GM18951 (cell line): ENCODE measurements around the gene ANKLE2.
A peak's percentile ranks its signal among the peaks of the same experiment; 100 is the strongest.
"Not testable (repeated sequence)": the region's sequence is repeated elsewhere in the genome, so short reads cannot be mapped to it uniquely, and the experiment has no call there.

Experiments used
- POLR2A ChIP-seq: IDR thresholded peaks from 4 replicates; pipeline ENCODE4 v1.6.1; 2011; ENCODE audit warnings: mild to moderate bottlenecking; ENCODE audit not compliant: insufficient read length, insufficient read depth; ENCODE audit errors: extremely low read depth
- in situ Hi-C: fragments of 300-500 bp; cut with MboI; formaldehyde crosslinking; loops from one replicate; pipeline ENCODE4 v1.12.0; 2022; ENCODE audit warnings: low sequenced_read_pairs, mixed read lengths, inconsistent platforms; ENCODE audit not compliant: unreplicated experiment

The ANKLE2 gene

GRCh38 chr12:132773077-132773955 is 11.7 kb upstream of the ANKLE2 start:
- no peak for TF ChIP-seq POLR2A
- in situ Hi-C loops = no loop called here

GRCh38 chr12:132772606-132773005 is 11.0 kb upstream of the ANKLE2 start:
- no peak for TF ChIP-seq POLR2A
- in situ Hi-C loops = no loop called here

GRCh38 chr12:132771126-132771838 is 9.7 kb upstream of the ANKLE2 start:
- in situ Hi-C loops = no loop called here
- peak; percentile 48 for TF ChIP-seq POLR2A

- TF ChIP-seq POLR2A = no peak
- in situ Hi-C loops = no loop called here
Observed at GRCh38 chr12:132766380-132767085, 4.9 kb upstream of the ANKLE2 start.

- in situ Hi-C loops = no loop called here
Observed at GRCh38 chr12:132765361-132765760, 3.7 kb upstream of the ANKLE2 start.

GRCh38 chr12:132764231-132764630 is 2.6 kb upstream of the ANKLE2 start:
- in situ Hi-C loops = no loop called here
- TF ChIP-seq POLR2A = no peak

More at GRCh38 chr12:132765361-132765760, 3.7 kb upstream of the ANKLE2 start:
- TF ChIP-seq POLR2A = no peak

GRCh38 chr12:132761921-132762583 is 420 bp upstream of the ANKLE2 start:
- in situ Hi-C loops = no loop called here
- peak; percentile 85 for TF ChIP-seq POLR2A

- no peak for TF ChIP-seq POLR2A
- in situ Hi-C loops = no loop called here
Observed at GRCh38 chr12:132759359-132759758, 2.3 kb downstream of the ANKLE2 start.

- in situ Hi-C loops = not testable (repeated sequence)
Observed at GRCh38 chr12:132758825-132759224, 2.8 kb downstream of the ANKLE2 start.

- no peak for TF ChIP-seq POLR2A
- in situ Hi-C loops = no loop called here
Observed at GRCh38 chr12:132754160-132754932, 7.3 kb downstream of the ANKLE2 start.

GRCh38 chr12:132753670-132754069 is 8.0 kb downstream of the ANKLE2 start:
- in situ Hi-C loops = not testable (repeated sequence)

- no peak for TF ChIP-seq POLR2A
- in situ Hi-C loops = no loop called here
Observed at GRCh38 chr12:132748319-132748718, 13.3 kb downstream of the ANKLE2 start.
